ENCODE measurements around the gene WDR91. TPM values are rescaled to one million over a fixed set of nuclear protein-coding genes. Genes with fewer than 3 reads are reported as not detected.

WDR91 gene
- total RNA-seq, 1 experiment from 2014 or later = 3.1 TPM

Small RNAs within 50 kb of the gene (small RNA-seq; reads per million reads assigned to genes)
- 0 to 0.29 reads per million in 2 experiments for gene MIR6509

Other genes starting within 250 kb of the WDR91 start
- gene AGBL3, start 225.0 kb downstream of the WDR91 start, total RNA-seq (2014; rRNA removed; shearing (Covaris generic)) = 1.2 and 2.6 TPM in 2 replicates
- gene TMEM140, start 63.5 kb downstream of the WDR91 start, total RNA-seq (2014; rRNA removed; shearing (Covaris generic)) = 0.89 and 1.3 TPM in 2 replicates
- 57.1 and 64.8 TPM in 2 replicates for gene CYREN, start 40.8 kb downstream of the WDR91 start, total RNA-seq (2014; rRNA removed; shearing (Covaris generic))
- gene STRA8, start 22.3 kb upstream of the WDR91 start, total RNA-seq (2014; rRNA removed; shearing (Covaris generic)) = not detected in 2 replicates